ENCODE data around the gene SLC10A7.

GRCh38 chr4:146340798-146341197 lies 180.9 kb downstream of the SLC10A7 start:
- TF ChIP-seq SLC30A9 (CRISPR knock-in tag; IDR thresholded peaks at IDR 0.05) = no peak
- no peak for TF ChIP-seq MYNN (IDR thresholded peaks at IDR 0.05)
- no peak for TF ChIP-seq MYNN (CRISPR knock-in tag; IDR thresholded peaks at IDR 0.05)
- TF ChIP-seq RBBP5 (IDR thresholded peaks at IDR 0.05; ENCODE audit: borderline replicate concordance, insufficient read depth, low read length, poor library complexity, severe bottlenecking) = no peak
- TF ChIP-seq FIP1L1 (IDR thresholded peaks at IDR 0.05; ENCODE audit: low read depth, low read length, poor library complexity, severe bottlenecking) = no peak
- no peak for TF ChIP-seq MTF1 (CRISPR knock-in tag; IDR thresholded peaks at IDR 0.05; ENCODE audit: borderline replicate concordance)
- peak; percentile 17 to 70; a peak in 2 of 4 replicates for TF ChIP-seq RCOR1 (IDR thresholded peaks at IDR 0.05; ENCODE audit: borderline replicate concordance in 1 of 2, low read depth in 2 of 2, low read length in 2 of 2)
- TF ChIP-seq ZNF217 (CRISPR knock-in tag; IDR thresholded peaks at IDR 0.05) = no peak
- TF ChIP-seq, protein P1, sequence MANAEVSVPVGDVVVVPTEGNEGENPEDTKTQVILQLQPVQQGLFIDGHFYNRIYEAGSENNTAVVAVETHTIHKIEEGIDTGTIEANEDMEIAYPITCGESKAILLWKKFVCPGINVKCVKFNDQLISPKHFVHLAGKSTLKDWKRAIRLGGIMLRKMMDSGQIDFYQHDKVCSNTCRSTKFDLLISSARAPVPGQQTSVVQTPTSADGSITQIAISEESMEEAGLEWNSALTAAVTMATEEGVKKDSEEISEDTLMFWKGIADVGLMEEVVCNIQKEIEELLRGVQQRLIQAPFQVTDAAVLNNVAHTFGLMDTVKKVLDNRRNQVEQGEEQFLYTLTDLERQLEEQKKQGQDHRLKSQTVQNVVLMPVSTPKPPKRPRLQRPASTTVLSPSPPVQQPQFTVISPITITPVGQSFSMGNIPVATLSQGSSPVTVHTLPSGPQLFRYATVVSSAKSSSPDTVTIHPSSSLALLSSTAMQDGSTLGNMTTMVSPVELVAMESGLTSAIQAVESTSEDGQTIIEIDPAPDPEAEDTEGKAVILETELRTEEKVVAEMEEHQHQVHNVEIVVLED (CRISPR knock-in tag; IDR thresholded peaks at IDR 0.05) = no peak

Measured in K562 (cell line).